ENCODE data around the gene C9orf85.
"Not testable (repeated sequence)": the region's sequence is repeated elsewhere in the genome, so short reads cannot be mapped to it uniquely, and the experiment has no call there.

Gene C9orf85

DNA sequence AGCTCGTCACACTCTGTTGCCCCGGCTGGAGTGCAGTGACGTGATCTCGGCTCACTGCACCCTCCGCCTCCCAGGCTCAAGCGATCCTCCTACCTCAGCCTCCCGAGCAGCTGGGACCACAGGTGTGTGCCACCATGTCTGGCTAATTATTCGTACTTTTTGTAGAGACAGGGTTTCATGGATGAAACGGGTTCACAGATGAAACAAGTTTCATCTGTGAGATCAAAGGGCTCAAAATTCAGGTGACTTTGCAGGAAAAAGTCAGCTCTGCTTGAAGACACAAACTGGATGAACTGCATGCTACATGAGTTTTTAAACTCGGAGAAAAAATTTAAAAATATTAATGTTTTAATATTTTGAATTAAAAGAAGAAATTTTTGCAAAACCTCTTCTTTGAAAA is 24.9 kb upstream of the C9orf85 start:
- Histone ChIP-seq H3K36me3 (ENCODE audit: control insufficient read depth, insufficient read depth, low read length) (0 out of 2 replicates have a peak, but pooled peaks cover 6% of the 10 kb centered on the region), H3K9ac (ENCODE audit: low read depth, low read length) (no peak overlapping the region), H3K4me3 (ENCODE audit: low read depth, low read length) (no peak overlapping the region), H3K9me3 (ENCODE audit: control insufficient read depth, insufficient read depth, low read length) (no peaks in the 10 kb centered on the region), H3K4me1 (ENCODE audit: control insufficient read depth, insufficient read depth, low read length) (0 out of 2 replicates have a peak, but pooled peaks cover 4% of the 10 kb centered on the region), H3K27me3 (ENCODE audit: control insufficient read depth, insufficient read depth, low read length) (no peaks in the 10 kb centered on the region), H3K27ac (ENCODE audit: low read depth, low read length) (no peak overlapping the region)

- Histone ChIP-seq H3K4me3 (ENCODE audit: low read depth, low read length) (no peak overlapping the region), H3K4me1 (ENCODE audit: control insufficient read depth, insufficient read depth, low read length) (0 out of 2 replicates have a peak, but pooled peaks cover 5% of the 10 kb centered on the region), H3K36me3 (ENCODE audit: control insufficient read depth, insufficient read depth, low read length) (0 out of 2 replicates have a peak, but pooled peaks cover 6% of the 10 kb centered on the region), H3K27me3 (ENCODE audit: control insufficient read depth, insufficient read depth, low read length) (no peaks in the 10 kb centered on the region), H3K9me3 (ENCODE audit: control insufficient read depth, insufficient read depth, low read length) (no peaks in the 10 kb centered on the region), H3K27ac (ENCODE audit: low read depth, low read length) (no peak overlapping the region), H3K9ac (ENCODE audit: low read depth, low read length) (no peak overlapping the region)
Measured at GRCh38 chr9:71887362-71887761, 24.1 kb upstream of the C9orf85 start.

DNA sequence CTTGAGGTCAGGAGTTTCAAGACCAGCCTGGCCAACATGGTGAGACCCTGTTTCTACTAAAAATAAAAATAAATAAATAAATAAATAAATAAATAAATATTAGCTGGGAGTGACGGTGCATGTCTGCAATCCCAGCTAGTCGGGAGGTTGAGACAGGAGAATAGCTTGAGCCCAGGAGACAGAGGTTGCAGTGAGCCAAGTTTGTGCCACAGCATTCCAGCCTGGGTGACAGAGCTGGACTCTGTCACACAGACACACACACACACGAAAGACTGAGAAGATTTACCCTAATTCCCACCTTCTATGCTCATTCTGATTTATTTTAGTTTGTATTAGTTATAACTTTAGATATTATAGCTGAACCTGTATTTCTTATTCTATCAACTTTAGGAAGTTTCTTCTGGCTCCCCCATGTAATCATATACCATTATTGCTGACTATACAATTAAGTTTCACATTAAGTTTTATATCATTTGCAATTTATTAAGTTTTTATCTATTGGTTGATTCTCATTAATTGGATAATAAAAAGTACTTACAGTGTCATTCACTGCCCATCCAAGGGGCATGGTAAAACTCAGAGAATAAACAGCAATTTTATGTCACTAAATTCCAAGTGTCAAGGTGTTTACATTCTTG is 21.3 kb upstream of the C9orf85 start:
- H3K9me3 ChIP-seq (ENCODE audit: control insufficient read depth, insufficient read depth, low read length) = no peaks in the 10 kb centered on the region
- H3K27ac ChIP-seq (ENCODE audit: low read depth, low read length) = no peak overlapping the region
- H3K27me3 ChIP-seq (ENCODE audit: control insufficient read depth, insufficient read depth, low read length) = no peaks in the 10 kb centered on the region
- no peak overlapping the region for H3K4me3 ChIP-seq (ENCODE audit: low read depth, low read length)
- H3K9ac ChIP-seq (ENCODE audit: low read depth, low read length) = no peak overlapping the region
- H3K36me3 ChIP-seq (ENCODE audit: control insufficient read depth, insufficient read depth, low read length) = 0 out of 2 replicates have a peak, but pooled peaks cover 2% of the 10 kb centered on the region
- peaks cover 5% of the 10 kb centered on the region; the same call in 1 of the 2 replicates for H3K4me1 ChIP-seq (ENCODE audit: control insufficient read depth, insufficient read depth, low read length)

- Histone ChIP-seq H3K27me3 (ENCODE audit: control insufficient read depth, insufficient read depth, low read length) (no peaks in the 10 kb centered on the region), H3K27ac (ENCODE audit: low read depth, low read length) (no peak overlapping the region), H3K4me3 (ENCODE audit: low read depth, low read length) (no peak overlapping the region), H3K36me3 (ENCODE audit: control insufficient read depth, insufficient read depth, low read length) (0 out of 2 replicates have a peak, but pooled peaks cover 8% of the 10 kb centered on the region), H3K9me3 (ENCODE audit: control insufficient read depth, insufficient read depth, low read length) (no peaks in the 10 kb centered on the region), H3K4me1 (ENCODE audit: control insufficient read depth, insufficient read depth, low read length) (peaks cover 16% of the 10 kb centered on the region), H3K9ac (ENCODE audit: low read depth, low read length) (no peak overlapping the region)
Measured at GRCh38 chr9:71891557-71892189, 19.8 kb upstream of the C9orf85 start.

DNA sequence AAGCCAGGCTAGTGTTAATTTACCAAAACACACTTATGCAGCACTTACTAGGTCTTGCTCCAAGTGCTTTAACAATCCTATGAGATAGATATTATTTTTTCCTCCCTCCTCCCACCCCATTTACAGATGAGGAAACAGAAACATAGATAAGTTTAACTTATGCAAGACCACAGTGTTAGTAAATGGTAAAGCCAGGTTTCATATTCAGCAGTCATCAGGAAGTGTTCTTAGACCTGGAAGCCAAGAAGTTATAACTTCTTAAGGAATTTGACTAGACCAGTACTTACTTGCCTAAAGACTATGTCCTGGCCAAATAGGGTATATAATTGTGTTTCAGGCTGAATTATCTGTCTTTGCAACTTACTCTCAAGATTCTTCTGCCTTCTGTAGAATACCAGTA is 16.3 kb upstream of the C9orf85 start:
- Histone ChIP-seq H3K27me3 (ENCODE audit: control insufficient read depth, insufficient read depth, low read length) (no peaks in the 10 kb centered on the region), H3K36me3 (ENCODE audit: control insufficient read depth, insufficient read depth, low read length) (0 out of 2 replicates have a peak, but pooled peaks cover 6% of the 10 kb centered on the region), H3K9ac (ENCODE audit: low read depth, low read length) (no peak overlapping the region), H3K9me3 (ENCODE audit: control insufficient read depth, insufficient read depth, low read length) (no peaks in the 10 kb centered on the region), H3K4me1 (ENCODE audit: control insufficient read depth, insufficient read depth, low read length) (peaks cover 31% of the 10 kb centered on the region), H3K27ac (ENCODE audit: low read depth, low read length) (no peak overlapping the region), H3K4me3 (ENCODE audit: low read depth, low read length) (no peak overlapping the region)

- no peak overlapping the region for H3K9ac ChIP-seq (ENCODE audit: low read depth, low read length)
- no peak overlapping the region for H3K4me3 ChIP-seq (ENCODE audit: low read depth, low read length)
Measured at GRCh38 chr9:71895955-71896354, 15.5 kb upstream of the C9orf85 start.

GRCh38 chr9:71896761-71897160 is 14.7 kb upstream of the C9orf85 start:
- Histone ChIP-seq H3K27me3 (ENCODE audit: control insufficient read depth, insufficient read depth, low read length) (no peaks in the 10 kb centered on the region), H3K36me3 (ENCODE audit: control insufficient read depth, insufficient read depth, low read length) (0 out of 2 replicates have a peak, but pooled peaks cover 6% of the 10 kb centered on the region), H3K9me3 (ENCODE audit: control insufficient read depth, insufficient read depth, low read length) (no peaks in the 10 kb centered on the region), H3K4me3 (ENCODE audit: low read depth, low read length) (no peak overlapping the region), H3K4me1 (ENCODE audit: control insufficient read depth, insufficient read depth, low read length) (peaks cover 37% of the 10 kb centered on the region), H3K27ac (ENCODE audit: low read depth, low read length) (no peak overlapping the region), H3K9ac (ENCODE audit: low read depth, low read length) (no peak overlapping the region)

More at GRCh38 chr9:71895955-71896354, 15.5 kb upstream of the C9orf85 start:
- Histone ChIP-seq H3K4me1 (ENCODE audit: control insufficient read depth, insufficient read depth, low read length) (peaks cover 35% of the 10 kb centered on the region), H3K36me3 (ENCODE audit: control insufficient read depth, insufficient read depth, low read length) (0 out of 2 replicates have a peak, but pooled peaks cover 6% of the 10 kb centered on the region), H3K9me3 (ENCODE audit: control insufficient read depth, insufficient read depth, low read length) (no peaks in the 10 kb centered on the region), H3K27me3 (ENCODE audit: control insufficient read depth, insufficient read depth, low read length) (no peaks in the 10 kb centered on the region), H3K27ac (ENCODE audit: low read depth, low read length) (no peak overlapping the region)

- Histone ChIP-seq H3K27me3 (ENCODE audit: control insufficient read depth, insufficient read depth, low read length) (no peaks in the 10 kb centered on the region), H3K36me3 (ENCODE audit: control insufficient read depth, insufficient read depth, low read length) (0 out of 2 replicates have a peak, but pooled peaks cover 6% of the 10 kb centered on the region), H3K4me3 (ENCODE audit: low read depth, low read length) (no peak overlapping the region), H3K9ac (ENCODE audit: low read depth, low read length) (no peak overlapping the region), H3K27ac (ENCODE audit: low read depth, low read length) (no peak overlapping the region), H3K9me3 (ENCODE audit: control insufficient read depth, insufficient read depth, low read length) (no peaks in the 10 kb centered on the region), H3K4me1 (ENCODE audit: control insufficient read depth, insufficient read depth, low read length) (peaks cover 45% of the 10 kb centered on the region)
Measured at GRCh38 chr9:71897577-71897976, 13.9 kb upstream of the C9orf85 start.

DNA sequence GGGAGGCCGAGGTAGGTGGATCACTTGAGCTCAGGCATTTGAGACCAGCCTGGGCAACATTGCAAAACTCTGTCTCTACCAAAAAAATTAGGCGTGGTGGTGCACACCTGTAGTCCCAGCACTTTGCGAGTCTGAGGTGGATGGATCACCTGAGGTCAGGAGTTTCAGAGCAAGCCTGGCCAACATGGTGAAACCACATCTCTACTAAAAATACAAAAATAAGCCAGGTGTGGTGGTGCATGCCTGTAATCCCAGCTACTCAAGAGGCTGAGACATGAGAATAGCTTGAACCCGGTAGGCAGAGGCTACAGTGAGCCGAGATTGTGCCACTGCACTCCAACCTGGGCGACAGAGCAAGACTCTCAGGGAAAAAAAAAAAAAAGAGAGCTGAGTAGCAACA is 12.7 kb upstream of the C9orf85 start:
- H3K36me3 ChIP-seq (ENCODE audit: control insufficient read depth, insufficient read depth, low read length); H3K9me3 ChIP-seq (ENCODE audit: control insufficient read depth, insufficient read depth, low read length); H3K27ac ChIP-seq (ENCODE audit: low read depth, low read length); H3K9ac ChIP-seq (ENCODE audit: low read depth, low read length); H3K27me3 ChIP-seq (ENCODE audit: control insufficient read depth, insufficient read depth, low read length); H3K4me3 ChIP-seq (ENCODE audit: low read depth, low read length): not testable (repeated sequence)
- H3K4me1 ChIP-seq (ENCODE audit: control insufficient read depth, insufficient read depth, low read length) = peaks cover 57% of the 10 kb centered on the region

GRCh38 chr9:71901695-71902597 is 9.5 kb upstream of the C9orf85 start:
- Histone ChIP-seq H3K27ac (ENCODE audit: low read depth, low read length) (peak overlapping the region; percentile 8), H3K36me3 (ENCODE audit: control insufficient read depth, insufficient read depth, low read length) (peaks cover 22% of the 10 kb centered on the region), H3K27me3 (ENCODE audit: control insufficient read depth, insufficient read depth, low read length) (no peaks in the 10 kb centered on the region), H3K9me3 (ENCODE audit: control insufficient read depth, insufficient read depth, low read length) (no peaks in the 10 kb centered on the region), H3K9ac (ENCODE audit: low read depth, low read length) (no peak overlapping the region), H3K4me1 (ENCODE audit: control insufficient read depth, insufficient read depth, low read length) (peaks cover 51% of the 10 kb centered on the region), H3K4me3 (ENCODE audit: low read depth, low read length) (peak overlapping the region; percentile 26; the same call in 1 of the 2 replicates)
